Mucosa of rectum (tissue), 2 donors: ENCODE measurements around the gene EBF3.
A peak's percentile ranks its signal among the peaks of the same experiment; 100 is the strongest.

Experiments
- H3K27ac ChIP-seq, 2 donors: one replicate each; pipeline ENCODE4 v1.7.0; 2013; ENCODE audit warnings: inconsistent platforms in 2 of 2, low read depth in 2 of 2, low read length in 2 of 2
- H3K27me3 ChIP-seq, 2 donors: one replicate each; pipeline ENCODE4 v1.7.0; 2013; ENCODE audit warnings: low read length in 2 of 2; ENCODE audit not compliant: control insufficient read depth in 2 of 2, insufficient read depth in 2 of 2
- H3K36me3 ChIP-seq, 2 donors: one replicate each; pipeline ENCODE4 v1.7.0; 2013; ENCODE audit warnings: low read length in 2 of 2; ENCODE audit not compliant: control insufficient read depth in 2 of 2, insufficient read depth in 2 of 2
- H3K4me1 ChIP-seq, 2 donors: one replicate each; pipeline ENCODE4 v1.7.0; 2013; ENCODE audit warnings: low read length in 2 of 2, mild to moderate bottlenecking in 1 of 2; ENCODE audit not compliant: control insufficient read depth in 2 of 2, insufficient read depth in 2 of 2
- H3K4me3 ChIP-seq, 2 donors: one replicate each; pipeline ENCODE4 v1.7.0; 2013; ENCODE audit warnings: low read length in 2 of 2
- H3K9ac ChIP-seq, 2 donors: one replicate each; pipeline ENCODE4 v1.7.0; 2013; ENCODE audit warnings: low read length in 2 of 2, low read depth in 1 of 2, mild to moderate bottlenecking in 1 of 2
- H3K9me3 ChIP-seq, 2 donors: one replicate each; pipeline ENCODE4 v1.7.0; 2013; ENCODE audit warnings: low read length in 2 of 2; ENCODE audit not compliant: control insufficient read depth in 2 of 2
- donor health status: healthy.
- donor health status: Normal muscosa, but diverticular disease.

The EBF3 gene

DNA sequence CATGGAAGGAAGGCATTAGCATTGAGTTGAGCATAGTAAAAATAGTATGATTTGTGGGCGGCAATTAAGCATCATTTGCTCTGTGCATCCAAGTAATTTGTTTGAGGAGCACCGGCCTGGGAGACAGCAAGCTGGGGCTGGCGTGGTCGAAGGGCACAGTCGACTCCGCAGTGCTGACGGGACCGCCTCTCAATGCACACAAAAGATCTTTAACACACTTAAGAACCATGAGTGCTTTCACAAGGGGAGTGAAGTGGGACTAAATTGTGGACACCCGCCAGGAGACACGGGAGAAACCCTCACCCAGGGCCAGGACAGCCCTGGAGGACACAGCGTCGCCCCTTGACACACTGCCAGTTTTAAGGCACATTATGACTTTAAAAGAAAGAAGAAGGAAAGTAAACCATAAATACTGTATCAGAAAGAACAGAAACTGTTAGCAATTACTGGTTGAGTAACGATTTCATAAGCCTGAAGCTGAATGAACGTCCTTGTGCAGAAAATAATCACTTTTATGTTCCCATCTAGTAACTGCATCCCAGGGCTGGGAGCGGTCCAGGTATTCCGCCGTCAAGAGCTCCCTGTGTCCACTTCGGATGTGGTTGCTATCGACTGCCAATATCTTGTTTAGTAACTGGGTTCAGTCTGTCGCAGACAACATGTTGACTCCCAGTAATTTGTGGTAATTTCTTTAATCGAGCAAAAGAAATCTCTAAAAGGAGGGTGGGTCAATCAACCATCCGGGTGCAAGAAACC, 102.1 kb downstream of the EBF3 start:
- Histone ChIP-seq H3K4me1 (no peaks in the 10 kb centered on the region), H3K36me3 (no peaks in the 10 kb centered on the region), H3K9ac (no peak overlapping the region), H3K9me3 (no peaks in the 10 kb centered on the region), H3K27me3 (peaks cover 0 to 1% of the 10 kb centered on the region in 2 donors), H3K4me3 (no peak overlapping the region), H3K27ac (no peak overlapping the region)

DNA sequence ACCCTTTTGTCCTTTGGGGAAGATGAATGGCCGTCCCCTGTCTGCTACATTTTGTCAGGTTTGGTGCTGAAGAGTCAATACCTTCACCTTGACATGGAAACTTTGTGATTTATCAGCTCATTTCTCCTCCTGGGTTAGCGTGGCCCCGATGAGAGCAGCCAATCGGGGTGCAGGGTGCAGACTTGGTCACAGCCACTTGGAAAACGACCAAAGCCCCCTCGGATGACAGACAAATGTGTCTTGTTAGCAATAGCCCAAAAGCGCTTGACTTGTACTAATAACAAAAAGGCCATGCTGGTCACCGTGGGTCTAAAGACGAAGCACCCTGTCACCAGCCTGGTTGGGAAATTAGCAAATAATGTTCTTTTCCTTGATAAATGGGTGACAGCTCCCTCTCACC, 103.7 kb downstream of the EBF3 start:
- Histone ChIP-seq H3K36me3 (no peaks in the 10 kb centered on the region), H3K27ac (no peak overlapping the region), H3K27me3 (peaks cover 0 to 2% of the 10 kb centered on the region in 2 donors), H3K4me3 (no peak overlapping the region), H3K4me1 (no peaks in the 10 kb centered on the region), H3K9me3 (no peaks in the 10 kb centered on the region), H3K9ac (no peak overlapping the region)

DNA sequence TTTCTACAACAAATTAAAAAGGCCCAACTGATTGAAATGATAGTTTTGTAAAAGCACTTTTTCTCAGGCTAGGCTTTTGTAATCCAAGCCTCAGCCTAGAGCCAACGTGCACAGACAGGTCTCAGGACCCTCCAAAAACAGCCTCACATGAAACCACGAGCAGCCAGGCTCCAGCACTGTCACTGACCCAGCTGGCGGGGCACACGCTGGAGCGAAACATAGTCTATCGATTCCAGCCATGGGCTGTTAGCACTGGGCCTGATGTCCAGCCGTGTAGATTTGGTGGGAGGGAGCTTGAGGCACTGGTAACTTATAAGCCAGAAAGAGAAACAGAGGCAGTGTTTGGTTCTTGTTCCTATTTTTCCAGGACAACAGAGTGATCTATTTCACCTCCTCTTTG, 104.5 kb downstream of the EBF3 start:
- Histone ChIP-seq H3K9ac (no peak overlapping the region), H3K4me3 (no peak overlapping the region), H3K4me1 (no peaks in the 10 kb centered on the region), H3K27ac (no peak overlapping the region), H3K9me3 (no peaks in the 10 kb centered on the region), H3K36me3 (no peaks in the 10 kb centered on the region), H3K27me3 (peaks cover 0 to 7% of the 10 kb centered on the region in 2 donors)

- Histone ChIP-seq H3K4me1 (peaks cover 3 to 6% of the 10 kb centered on the region in 2 donors), H3K27ac (no peak overlapping the region), H3K27me3 (peaks cover 0 to 11% of the 10 kb centered on the region in 2 donors), H3K4me3 (no peak overlapping the region), H3K9ac (no peak overlapping the region), H3K9me3 (no peaks in the 10 kb centered on the region), H3K36me3 (no peaks in the 10 kb centered on the region)
Observed at GRCh38 chr10:129857242-129857960, 106.7 kb downstream of the EBF3 start.

DNA sequence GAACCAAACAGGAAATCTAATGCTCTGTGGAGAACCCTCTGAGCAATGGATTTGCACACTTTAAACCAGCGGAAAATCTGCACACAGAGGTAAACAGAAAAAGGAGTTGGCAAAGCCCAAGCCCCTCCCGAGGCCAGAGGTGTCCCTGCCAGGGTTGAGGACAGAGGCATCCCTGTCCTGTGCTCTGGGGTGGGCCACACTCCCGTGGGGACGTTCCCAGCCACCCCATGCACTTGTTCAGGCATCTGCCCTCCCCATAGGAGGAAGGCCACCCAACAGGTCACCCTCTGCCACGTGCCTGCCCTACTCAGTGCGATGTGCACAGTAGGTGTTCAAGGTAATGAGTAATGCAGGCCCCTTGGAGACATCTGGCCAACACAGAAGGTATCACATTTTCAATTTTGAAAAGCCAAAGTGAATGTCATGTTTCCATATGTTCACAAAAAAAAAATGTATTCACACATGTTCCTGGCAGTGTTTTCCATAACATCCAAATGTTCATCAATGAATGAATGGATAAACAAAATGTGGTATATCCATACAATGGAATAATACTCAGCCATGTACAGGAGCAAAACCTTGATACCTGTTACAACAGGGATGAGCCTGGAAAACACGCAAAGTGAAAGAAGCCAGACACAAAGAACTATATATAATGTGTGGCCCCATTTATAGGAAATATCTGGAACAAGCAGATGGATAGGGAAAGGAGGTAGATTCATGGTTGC, 108.1 kb downstream of the EBF3 start:
- Histone ChIP-seq H3K27ac (no peak overlapping the region), H3K9me3 (no peaks in the 10 kb centered on the region), H3K4me1 (peaks cover 3 to 6% of the 10 kb centered on the region in 2 donors), H3K4me3 (no peak overlapping the region), H3K27me3 (peaks cover 4 to 11% of the 10 kb centered on the region in 2 donors), H3K9ac (no peak overlapping the region), H3K36me3 (no peaks in the 10 kb centered on the region)

GRCh38 chr10:129854796-129855705, 109.0 kb downstream of the EBF3 start:
- Histone ChIP-seq H3K9me3 (no peaks in the 10 kb centered on the region), H3K27ac (no peak overlapping the region), H3K4me3 (no peak overlapping the region), H3K36me3 (no peaks in the 10 kb centered on the region), H3K4me1 (peaks cover 3 to 6% of the 10 kb centered on the region in 2 donors), H3K9ac (no peak overlapping the region), H3K27me3 (peaks cover 4 to 13% of the 10 kb centered on the region in 2 donors)

DNA sequence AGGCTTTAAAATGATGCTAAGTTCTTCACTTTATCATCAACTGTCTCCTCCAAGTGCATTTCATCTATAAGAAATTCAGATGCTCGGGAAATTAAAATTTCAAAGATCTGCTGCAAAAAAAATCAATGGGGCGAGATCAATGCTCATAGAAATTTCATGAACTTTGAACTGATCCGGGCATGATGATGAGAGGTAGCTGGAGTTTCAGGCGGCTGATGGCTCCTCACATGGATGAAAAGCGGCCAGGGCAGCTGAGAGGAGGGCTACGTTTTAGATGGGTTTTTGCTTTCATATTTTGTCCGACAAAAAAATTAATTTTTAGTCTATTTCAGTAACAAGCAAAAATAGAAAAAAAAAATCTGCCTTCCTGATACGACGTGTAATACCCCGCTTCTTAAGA, 109.9 kb downstream of the EBF3 start:
- H3K27me3 ChIP-seq, result peaks cover 4 to 13% of the 10 kb centered on the region in 2 donors
- H3K4me3 ChIP-seq, result no peak overlapping the region
- no peak overlapping the region for H3K9ac ChIP-seq
- H3K4me1 ChIP-seq, result peaks cover 3 to 6% of the 10 kb centered on the region in 2 donors
- no peaks in the 10 kb centered on the region for H3K36me3 ChIP-seq
- H3K27ac ChIP-seq, result no peak overlapping the region
- no peaks in the 10 kb centered on the region for H3K9me3 ChIP-seq

DNA sequence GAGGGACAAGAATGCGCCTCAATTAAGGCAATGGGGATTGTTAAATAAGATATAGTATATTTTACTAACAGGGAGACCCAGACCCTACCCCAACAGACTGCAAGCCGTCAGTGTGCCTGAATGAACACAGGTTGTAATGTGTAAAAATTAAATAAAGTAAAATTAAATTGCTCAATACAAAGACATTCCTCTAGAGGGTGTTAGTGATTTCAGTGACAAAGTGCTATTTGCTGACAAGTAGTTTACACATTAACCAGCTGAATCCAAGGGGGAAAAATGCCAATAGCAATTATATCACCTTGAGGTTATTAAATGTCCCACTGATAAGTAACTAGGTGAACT, 110.5 kb downstream of the EBF3 start:
- Histone ChIP-seq H3K9ac (no peak overlapping the region), H3K4me3 (peak overlapping the region; percentile 38 to 39), H3K4me1 (peaks cover 3 to 6% of the 10 kb centered on the region in 2 donors), H3K9me3 (no peaks in the 10 kb centered on the region), H3K27me3 (peaks cover 4 to 13% of the 10 kb centered on the region in 2 donors), H3K27ac (no peak overlapping the region), H3K36me3 (no peaks in the 10 kb centered on the region)

- H3K36me3 ChIP-seq, result no peaks in the 10 kb centered on the region
- H3K27me3 ChIP-seq, result peaks cover 4 to 13% of the 10 kb centered on the region in 2 donors
- H3K9me3 ChIP-seq, result no peaks in the 10 kb centered on the region
- peak overlapping the region; percentile 38 to 39 for H3K4me3 ChIP-seq
- no peak overlapping the region for H3K27ac ChIP-seq
- no peak overlapping the region for H3K9ac ChIP-seq
- peaks cover 3 to 6% of the 10 kb centered on the region in 2 donors for H3K4me1 ChIP-seq
Observed at GRCh38 chr10:129852829-129853561, 111.1 kb downstream of the EBF3 start.
